HG03460 (cell line): ENCODE data around the gene CEP89.
A peak's percentile ranks its signal among the peaks of the same experiment; 100 is the strongest.
"Not testable (repeated sequence)": the region's sequence is repeated elsewhere in the genome, so short reads cannot be mapped to it uniquely, and the experiment has no call there.

Experiments used
- ATAC-seq: cut with Tn5 transposase; IDR thresholded peaks from one replicate; pipeline ENCODE4 v1.9.1; 2021; ENCODE audit not compliant: unreplicated experiment

Gene CEP89

GRCh38 chr19:32971715-32972540, at the start of gene CEP89, which contains the start of gene FAAP24:
TSS of gene CEP89 (minus strand) at chr19:32971958. CDS start at chr19:32971874, 84 bp downstream.
TSS of gene FAAP24 (plus strand) at chr19:32972242. CDS start at chr19:32973197, 955 bp downstream.
- peak; percentile 99 for ATAC-seq

DNA sequence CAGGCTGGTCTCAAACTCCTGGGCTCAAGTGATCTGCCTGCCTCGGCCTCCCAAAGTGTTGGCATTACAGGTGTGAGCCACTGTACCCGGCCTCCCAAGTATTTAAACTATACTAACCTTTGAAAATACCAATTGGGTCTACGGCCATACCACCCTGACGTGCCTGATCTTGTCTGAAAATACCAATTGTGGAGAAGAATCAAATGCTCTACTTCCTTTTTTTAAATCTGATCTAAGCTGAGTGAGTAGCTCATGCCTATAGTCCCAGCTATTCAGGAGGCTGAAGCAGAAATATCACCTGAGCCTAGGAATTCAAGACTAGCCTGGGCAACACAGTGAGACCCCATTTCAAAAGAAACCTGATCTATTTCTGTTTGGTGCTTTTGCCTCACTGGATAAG, 39.1 kb upstream of the CEP89 start:
- ATAC-seq = not testable (repeated sequence)

DNA sequence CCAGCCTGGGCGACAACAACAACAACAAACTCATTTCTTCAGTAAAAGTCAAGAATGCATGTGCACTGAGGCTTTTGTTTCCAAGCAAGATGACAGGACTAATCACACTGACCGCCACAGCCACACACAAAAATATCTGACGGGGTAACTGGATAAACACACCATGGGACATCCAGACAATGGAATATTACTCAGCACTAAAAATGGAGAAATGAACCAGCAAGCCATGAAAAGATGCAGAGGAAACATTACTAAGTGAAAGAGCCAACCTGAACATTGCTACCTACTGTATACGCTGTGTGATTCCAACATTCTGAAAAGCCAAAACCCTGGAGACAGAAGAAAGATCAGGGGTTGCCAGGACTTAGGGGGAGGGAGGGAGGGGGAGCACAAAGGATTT, 37.0 kb upstream of the CEP89 start:
- ATAC-seq = no peak

GRCh38 chr19:33005440-33005839, 33.7 kb upstream of the CEP89 start:
- ATAC-seq = no peak

DNA sequence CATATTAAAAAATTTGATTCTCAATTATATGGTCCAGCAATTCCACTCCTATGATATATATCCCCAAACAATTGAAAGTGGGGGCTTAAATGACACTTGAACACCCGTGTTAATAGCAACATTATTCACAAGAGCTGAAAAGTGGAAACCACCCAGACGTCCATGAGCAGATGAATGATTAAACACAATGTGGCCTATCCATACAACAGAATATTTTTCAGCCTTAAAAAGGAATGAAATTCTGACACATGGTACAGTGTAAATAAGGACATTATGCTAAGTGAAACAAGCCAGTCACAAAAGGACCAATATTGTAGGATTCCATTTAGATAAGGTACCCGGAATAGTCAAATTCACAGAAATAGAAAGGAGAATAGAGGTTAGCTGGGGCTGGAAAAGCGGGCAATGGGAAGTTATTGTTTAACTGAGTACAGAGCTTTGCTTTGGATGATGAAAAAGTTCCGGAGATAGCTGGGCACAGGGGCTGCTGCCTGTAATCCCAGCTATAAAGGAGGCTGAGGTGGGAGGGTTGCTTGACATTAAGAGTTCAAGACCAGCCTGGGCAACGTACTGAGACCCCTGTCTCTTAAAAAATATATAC, 31.8 kb upstream of the CEP89 start:
- not testable (repeated sequence) for ATAC-seq

DNA sequence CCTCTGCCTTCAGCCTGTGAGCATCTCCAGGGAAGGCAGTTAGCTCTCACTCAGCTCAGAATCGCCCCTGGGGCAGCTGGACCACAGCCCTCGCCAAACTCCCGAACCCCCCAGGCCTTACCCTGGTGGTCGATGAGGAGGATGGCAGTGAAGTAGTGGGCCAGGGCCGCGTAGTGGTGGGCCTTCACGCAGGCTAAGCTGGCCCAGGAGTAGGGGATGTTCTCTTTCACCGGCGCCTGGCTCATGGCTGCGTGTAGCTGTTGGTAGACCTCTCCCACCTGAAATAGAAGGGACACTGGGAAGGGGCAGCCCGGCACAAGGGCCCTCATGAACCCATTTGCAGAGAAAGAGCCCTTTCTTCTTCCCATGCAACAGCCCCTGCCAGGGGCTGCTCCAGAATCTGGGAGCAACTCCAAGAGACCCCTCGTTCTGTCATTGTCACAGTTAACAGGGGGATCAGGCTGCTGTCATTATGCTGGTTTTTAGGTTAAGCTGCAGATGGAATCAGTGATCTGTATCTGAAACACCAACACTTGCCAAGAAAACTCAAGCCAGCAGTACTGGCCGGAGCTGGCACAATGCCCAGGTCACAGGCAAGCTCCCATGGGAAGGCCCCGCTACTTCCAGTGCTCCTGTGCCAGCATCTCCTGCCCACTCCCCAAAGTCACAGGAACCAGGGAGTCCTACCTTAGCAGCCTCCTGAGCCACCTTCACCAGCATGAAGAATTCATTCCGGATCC, 30.5 kb upstream of the CEP89 start:
- not testable (repeated sequence) for ATAC-seq

DNA sequence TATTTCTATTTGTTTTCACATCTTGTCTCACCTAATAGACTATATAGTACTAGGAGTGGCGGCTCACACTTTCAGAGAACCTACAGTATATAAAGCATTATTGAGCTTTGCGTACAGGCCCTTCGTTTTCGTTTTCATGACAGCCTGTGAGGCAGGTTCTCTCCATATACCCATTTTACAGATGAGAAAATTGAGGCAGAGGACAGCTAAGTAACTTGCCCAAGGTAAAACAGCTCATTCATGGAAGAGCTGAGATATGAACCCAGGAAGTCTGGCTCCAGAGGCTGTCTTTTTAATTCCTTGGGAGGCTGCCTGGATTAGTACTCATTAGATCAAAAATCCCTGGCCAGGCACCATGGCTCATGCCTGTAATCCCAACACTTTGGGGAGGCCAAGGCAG, 29.2 kb upstream of the CEP89 start:
- no peak for ATAC-seq

GRCh38 chr19:33000510-33000909, 28.8 kb upstream of the CEP89 start:
- ATAC-seq = no peak

- no peak for ATAC-seq
Observed at GRCh38 chr19:32998722-32999121, 27.0 kb upstream of the CEP89 start.

DNA sequence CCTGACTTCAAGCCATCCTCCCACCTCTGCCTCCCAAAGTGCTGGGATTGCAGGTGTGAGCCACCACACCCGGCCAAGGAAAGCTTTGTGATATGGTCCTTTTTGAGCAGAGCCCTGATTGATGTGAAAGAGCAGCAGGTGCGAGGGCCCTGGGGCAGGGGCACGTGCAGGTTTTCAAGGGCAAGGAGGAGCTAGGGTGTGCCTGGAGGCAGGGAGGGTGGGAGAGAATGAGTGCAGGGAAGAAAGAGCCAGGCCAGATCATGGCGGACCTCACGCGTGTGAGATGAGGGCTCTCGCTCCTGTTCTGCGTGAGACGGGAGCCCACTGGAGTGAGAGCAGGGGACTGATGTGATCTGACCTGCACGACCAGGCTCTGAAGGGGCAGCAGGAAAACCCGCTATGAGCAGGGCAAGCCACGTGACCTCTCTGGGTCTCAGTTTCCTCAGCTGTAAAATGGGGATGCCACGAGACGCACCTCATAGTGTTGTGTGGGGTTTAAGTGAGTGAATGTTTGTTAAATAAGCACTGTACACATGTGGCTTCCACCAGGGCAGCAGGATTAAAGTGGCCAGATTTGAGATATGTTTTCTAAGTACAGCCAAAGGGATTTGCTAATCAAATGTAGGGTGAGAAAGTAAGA, 26.1 kb upstream of the CEP89 start:
- ATAC-seq = no peak

DNA sequence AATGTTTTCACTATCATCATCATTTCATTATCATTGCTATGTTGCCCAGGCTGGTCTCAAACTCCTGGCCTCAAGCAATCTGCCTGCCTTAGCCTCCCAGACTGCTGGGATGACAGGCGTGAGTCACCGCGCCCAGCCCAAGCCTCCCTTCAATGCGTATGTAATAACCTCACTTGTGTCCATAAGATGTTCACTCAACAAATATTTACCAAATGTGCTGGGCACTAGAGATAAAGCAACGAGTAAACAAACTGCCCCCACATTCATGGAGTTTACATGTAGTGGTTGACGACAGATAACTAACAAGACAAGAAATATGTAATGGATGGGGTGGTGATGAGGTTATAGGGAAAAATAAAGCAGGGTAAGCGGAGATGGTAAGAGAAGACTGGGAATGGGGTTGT, 25.3 kb upstream of the CEP89 start:
- not testable (repeated sequence) for ATAC-seq

DNA sequence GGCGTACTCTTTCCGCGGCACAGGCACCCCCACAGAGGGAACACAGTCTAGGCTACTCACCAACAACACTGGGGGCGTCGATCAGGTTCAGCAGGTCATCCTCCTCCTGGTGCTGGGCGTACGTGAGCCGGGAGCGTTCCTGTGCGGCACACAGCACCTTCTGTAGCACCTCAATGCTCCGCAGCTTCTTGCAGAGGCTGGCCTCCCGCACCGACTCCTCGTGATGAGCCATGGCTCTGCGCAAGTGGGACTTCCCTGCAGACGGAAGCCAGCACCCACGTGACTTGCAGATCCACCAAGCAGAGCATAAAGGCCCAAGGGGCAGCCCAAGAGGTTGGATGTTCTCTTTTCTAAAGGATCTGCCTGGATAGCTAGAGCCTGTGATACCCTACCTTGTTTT, 24.2 kb upstream of the CEP89 start:
- ATAC-seq = not testable (repeated sequence)

- ATAC-seq = no peak
Observed at GRCh38 chr19:32988724-32989123, 17.0 kb upstream of the CEP89 start.

DNA sequence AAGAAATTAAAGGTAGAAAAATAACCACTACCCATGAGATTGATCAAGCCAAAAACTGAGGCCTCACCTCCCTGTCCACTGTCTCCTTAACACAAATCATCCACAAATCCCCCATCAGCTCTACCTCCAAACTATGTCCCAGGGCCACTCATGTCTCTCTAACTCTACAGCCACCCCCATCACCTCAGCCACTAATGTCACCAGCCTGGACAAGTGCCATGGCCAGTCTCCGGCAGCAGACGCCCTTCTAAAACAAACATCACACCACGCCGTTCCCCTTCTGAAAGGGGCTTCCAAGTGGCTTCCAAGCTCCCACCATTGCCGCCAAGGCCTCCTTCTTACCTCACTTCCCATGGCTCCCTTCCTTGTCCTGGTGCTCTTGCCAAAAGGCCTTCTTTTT, 16.5 kb upstream of the CEP89 start:
- ATAC-seq = not testable (repeated sequence)

DNA sequence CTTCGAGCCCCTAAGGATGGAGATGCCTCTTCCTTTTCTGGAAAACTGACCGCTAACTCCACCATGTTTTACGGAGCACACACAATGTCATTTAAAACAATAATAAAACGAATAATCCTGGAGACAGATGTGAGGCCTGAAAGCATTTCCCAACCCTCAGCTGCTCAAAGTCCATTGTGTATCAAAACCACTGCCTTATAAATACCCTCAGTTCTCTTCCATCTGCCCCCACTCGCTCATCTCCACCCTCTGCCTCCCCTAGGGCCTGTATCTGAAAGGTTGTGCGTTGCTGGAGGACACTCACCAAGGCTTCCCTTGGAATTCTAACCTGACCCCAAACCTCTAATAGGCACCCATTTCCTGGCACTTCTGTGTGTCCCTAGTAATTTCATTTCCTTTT, 10.7 kb upstream of the CEP89 start:
- ATAC-seq = not testable (repeated sequence)

DNA sequence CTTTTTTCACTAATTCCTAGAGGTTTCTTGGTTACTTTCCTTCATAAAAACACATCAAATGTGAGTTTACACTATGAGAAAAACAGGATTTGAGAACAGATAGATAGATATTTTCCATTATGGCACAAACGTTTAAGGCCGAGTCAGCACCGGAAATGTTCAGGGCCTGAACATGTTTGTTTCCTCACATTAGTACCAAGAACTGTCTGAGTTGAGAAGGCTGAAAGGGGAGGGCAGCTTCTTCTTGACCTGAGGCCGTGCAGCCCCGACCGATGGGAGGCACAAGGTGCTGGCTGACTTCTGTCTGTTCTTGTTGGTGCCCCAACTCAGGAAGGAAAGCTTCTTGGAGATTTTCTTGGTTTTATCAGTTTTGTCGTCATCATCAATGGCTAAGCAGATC, 8.0 kb upstream of the CEP89 start:
- not testable (repeated sequence) for ATAC-seq

DNA sequence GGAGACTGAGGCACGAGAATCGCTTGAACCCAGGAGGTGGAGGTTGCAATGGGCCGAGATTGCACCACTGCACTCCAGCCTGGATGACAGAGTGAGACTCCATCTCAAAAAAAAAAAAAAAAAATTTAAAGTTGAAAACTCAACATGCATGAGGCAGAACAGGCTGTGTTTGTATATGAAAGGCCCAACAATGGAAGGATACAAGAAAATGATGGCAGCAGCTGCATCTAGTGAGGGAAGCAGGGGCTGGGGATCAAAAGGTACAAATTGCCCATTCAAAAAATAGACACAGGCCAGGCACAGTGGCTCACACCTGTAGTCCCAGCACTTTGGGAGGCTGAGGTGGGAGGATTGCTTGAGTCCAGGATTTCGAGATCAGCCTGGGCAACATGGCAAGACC, 6.1 kb upstream of the CEP89 start:
- not testable (repeated sequence) for ATAC-seq

- no peak for ATAC-seq
Observed at GRCh38 chr19:32977280-32977679, 5.5 kb upstream of the CEP89 start.

GRCh38 chr19:32976223-32976805, 4.6 kb upstream of the CEP89 start:
- no peak for ATAC-seq

DNA sequence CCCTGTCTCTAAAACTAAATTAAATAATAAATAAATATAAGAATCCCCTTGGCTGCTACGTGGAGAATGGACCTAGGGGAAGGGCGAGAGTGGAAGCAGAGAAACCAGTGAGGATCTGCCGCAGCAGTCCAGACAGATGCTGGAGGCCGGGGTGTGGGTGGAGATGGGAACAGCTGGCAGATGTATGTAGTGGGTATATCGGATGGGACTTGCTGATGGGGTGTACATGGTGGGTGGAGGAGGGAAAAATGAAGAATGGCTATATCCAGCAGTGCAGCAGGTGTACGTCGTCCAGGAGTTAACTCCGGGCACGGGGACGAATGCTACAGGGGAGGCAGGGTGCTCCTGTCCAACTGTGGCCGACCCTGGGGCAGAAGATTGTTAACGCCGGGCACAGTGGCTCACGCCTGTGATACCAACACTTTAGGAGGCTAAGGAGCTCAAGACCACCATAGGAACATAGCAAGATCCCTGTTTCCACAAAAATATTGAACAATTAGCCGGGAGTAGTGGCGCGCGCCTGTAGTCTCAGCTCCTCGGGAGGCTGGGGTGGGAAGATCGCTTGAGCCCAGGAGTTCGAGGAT, 654 bp downstream of the CEP89 start:
- no peak for ATAC-seq
